ENCODE data around the gene TOR2A. TPM values are rescaled to one million over a fixed set of nuclear protein-coding genes. Genes with fewer than 3 reads are reported as not detected.
"Not testable (repeated sequence)": the region's sequence is repeated elsewhere in the genome, so short reads cannot be mapped to it uniquely, and the experiment has no call there.

Gene TOR2A
- total RNA-seq = 17.9 and 18.6 TPM in 2 replicates

DNA sequence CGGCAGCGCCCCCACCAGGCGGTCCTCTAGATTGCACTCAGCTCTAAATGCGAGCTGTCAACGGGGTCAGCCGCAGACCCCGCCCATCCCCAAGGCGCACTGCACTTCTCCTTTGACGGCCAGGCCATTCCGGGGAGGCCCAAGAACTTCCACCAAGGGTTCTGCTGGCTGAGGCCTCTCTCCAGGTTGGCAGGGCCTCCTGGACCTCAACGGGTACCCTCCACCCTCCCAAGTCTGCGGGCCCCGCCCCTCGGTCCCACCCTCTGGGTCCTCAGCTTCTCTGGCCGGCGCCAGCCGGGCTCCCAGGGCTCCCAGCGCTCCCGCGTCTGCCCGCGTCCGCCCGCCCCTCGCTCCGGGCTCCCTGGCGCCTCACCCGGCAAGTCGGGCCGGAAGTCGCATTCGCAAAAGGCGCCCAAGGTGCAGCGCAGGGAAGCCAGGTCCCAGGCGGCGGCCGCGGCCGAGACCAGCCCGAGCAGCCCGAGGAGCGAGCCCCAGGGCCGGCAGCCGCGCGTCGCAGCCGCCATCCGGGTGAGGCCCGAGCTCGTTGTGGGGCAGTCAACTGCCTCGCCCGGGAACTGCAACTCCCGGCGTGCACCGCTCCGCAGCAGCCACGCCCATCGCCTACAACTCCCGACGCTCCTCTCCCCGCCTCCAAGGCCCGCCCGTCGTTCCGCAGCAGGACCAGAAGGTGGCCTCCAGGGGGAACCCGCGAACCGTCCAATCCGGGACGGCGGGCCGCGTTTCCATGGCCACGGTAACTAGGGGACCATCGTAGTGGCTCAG lies at the start of gene TOR2A:
Gene TOR2A (minus strand): TSS at position 548 of the 783 bp plus-strand sequence. CDS start 24 bp downstream, at position 524.
- intact Hi-C loops (cut with micrococcal nuclease) = loop anchor here (1.0 to 5.0 kb wide), 17 partner anchors 20 to 793 kb away; partner anchors contain the start of genes FPGS, LRSAM1, NAIF1 and PTRH1

GRCh38 chr9:127783111-127784008 lies 48.3 kb upstream of the TOR2A start:
- intact Hi-C loops (cut with micrococcal nuclease) = no loop called here

DNA sequence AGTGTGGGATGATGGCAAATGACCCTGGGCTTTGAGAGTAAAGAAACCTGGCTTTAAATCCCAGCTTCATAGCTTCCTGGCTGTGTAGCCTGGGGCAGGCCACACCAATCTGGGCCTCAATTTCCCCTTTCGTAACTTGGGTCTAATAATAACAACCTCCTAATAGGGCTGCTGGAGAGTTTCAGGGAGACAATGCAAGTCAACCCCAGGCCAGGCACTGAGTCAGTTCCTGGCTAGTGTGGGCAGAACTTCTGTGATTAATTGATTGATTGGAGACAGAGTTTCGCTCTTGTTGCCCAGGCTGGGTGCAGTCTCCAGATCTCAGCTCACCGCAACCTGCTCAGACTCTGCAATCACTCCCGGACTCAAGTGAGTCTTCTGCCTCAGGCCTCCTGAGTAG lies 46.7 kb upstream of the TOR2A start:
- intact Hi-C loops (cut with micrococcal nuclease) = no loop called here

DNA sequence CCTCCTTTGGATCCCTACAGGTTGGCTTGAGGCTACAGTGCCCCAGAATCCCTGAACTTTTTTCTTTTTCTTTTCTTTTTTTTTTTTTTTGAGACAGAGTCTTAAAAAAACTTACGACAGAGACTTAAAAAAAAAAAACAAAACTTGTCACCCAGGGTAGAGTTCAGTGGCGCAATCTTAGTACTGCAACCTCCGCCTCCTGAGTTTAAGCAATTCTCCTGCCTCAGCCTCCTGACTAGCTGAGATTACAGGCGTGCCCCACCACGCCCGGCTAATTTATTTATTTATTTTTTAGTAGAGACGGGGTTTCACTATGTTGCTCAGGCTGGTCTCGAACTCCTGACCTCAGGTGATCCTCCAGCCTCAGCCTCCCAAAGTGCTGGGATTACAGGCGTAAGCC lies 45.8 kb upstream of the TOR2A start:
- intact Hi-C loops (cut with micrococcal nuclease) = not testable (repeated sequence)

DNA sequence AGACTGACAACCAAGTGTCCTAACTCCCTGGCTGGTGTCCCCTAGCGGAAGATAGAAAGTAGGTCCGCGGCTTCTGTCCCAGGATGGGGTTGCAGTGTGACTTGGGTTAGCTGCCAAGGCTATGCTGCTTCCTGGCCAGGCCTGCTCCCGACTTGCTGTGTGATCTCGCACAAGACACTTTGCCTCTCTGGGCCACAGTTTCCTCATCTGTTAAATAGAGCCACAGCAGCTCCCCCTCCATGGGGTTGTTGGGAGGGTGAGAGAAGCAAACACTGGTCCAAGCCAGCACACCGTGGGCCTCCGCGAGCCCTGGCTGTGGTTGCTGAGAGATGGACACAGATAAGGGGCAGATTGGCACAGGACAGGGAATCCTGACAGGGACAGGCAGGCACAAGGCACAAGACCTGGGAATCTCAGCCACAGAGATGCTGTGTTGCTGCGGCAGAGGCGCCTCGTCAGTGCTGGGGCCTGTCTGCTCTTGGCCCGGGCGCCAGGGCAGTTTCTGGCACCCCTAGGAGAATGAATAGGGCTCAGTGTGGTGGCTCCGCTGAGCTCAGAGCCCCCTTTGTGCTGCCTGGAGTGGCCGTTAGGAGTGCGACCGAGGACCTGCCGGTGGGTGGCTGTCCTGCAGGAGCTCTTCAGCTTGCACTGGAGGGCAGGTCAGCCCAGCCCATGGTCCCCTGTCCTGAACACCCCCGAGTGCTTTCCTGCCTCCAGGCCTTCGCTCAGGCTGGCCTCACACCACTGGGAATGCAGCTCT lies 45.2 kb upstream of the TOR2A start:
- intact Hi-C loops (cut with micrococcal nuclease) = no loop called here

DNA sequence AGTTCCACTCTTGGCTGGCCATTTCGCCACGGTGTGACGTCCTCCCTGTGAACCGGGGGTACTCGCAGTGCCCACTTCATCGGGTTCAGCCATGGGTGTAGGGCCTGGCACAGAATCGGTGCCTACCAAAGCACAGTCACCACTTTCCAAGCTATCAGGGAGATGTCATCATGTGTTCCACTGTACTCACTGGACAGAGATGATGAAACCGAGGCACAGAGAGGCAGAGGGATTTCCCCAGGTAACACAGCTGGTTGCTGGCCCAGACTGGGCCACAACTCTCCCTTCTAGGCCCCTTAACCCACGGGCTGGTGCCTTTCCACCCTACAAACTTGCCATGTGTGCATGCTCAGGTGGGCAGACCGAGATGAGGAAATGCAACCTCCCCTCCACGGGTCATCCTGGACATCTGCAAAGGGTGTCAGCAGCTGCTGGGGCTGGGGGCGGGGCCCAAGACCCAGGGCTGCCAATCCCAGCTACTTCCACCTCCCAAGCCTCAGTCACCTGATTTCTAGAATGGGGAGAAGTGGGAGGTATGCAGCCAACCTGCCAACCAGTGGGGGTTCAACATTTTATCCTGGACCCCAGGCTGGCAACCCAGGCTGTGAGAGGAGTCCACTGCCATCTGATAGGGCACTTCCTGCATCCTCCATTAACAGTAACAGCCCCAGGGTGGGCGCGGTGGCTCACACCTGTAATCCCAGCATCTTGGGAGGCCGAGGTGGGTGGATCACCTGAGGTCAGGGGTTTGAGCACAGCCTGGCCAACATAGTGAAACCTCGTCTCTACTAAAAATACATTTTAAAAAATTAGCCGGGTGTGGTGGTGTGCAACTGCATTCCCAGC lies 44.3 kb upstream of the TOR2A start:
- intact Hi-C loops (cut with micrococcal nuclease) = loop anchor here (1.0 to 10.0 kb wide), 3 partner anchors 8 to 1245 kb away; partner anchors contain the start of gene SH3GLB2

GRCh38 chr9:127778280-127779135 lies 43.4 kb upstream of the TOR2A start, which contains the start of gene SH2D3C:
TSS of gene SH2D3C (minus strand) at chr9:127778666. CDS start at chr9:127778627, 39 bp downstream.
- intact Hi-C loops (cut with micrococcal nuclease) = loop anchor here (1.0 to 10.0 kb wide), 3 partner anchors 7 to 1246 kb away; partner anchors contain the start of gene SH3GLB2

DNA sequence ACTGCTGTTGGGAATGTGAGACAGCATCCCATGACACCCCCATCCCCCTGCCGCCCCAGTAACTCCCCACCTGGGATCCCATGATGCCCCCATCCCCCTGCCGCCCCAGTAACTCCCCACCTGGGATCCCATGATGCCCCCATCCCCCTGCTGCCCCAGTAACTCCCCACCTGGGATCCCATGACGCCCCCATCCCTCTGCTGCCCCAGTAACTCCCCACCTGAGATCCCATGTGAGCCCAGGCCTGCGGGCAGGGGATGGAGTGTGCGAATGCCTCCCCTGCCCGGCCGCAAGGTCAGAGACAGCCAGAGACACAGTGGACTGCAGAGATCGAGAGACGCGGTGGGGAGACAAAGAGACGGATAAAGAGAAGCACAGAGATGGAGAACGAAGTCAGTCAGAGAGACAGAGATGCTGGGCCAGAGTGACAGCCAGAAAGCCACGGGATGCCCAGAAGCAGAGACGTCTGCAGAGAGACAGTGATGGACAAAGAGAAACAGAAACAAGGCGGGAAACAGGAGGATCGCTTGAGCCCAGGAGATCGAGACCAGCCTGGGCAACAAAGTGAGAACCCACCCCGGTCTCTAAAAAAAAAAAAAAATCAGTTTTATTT lies 42.4 kb upstream of the TOR2A start:
- intact Hi-C loops (cut with micrococcal nuclease) = loop anchor here (5.0 to 10.0 kb wide), 2 partner anchors 250 to 1247 kb away; partner anchors contain the start of gene SH3GLB2

DNA sequence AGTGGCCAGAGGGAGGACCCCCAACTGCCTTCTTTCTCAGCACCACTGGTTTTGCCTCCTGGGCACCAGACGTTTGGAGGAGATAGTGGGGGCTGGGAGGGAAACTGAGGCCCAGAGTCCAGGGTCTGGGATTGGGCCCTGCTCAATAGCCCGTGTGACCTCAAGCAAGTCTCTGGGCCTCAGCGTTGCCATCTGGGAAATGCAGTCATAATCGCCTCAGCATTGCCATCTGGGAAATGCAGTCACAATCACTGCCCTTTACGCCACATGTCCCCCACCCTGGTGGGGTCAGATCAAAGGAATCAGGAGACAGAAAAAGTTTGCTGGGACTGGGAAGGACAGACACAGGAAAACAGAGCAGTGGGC lies 41.8 kb upstream of the TOR2A start:
- intact Hi-C loops (cut with micrococcal nuclease) = loop anchor here (1.0 to 10.0 kb wide), 3 partner anchors 8 to 1248 kb away; partner anchors contain the start of gene SH3GLB2

GRCh38 chr9:127776195-127776923 lies 41.3 kb upstream of the TOR2A start:
- intact Hi-C loops (cut with micrococcal nuclease) = loop anchor here (1.0 to 10.0 kb wide), 3 partner anchors 9 to 1248 kb away; partner anchors contain the start of gene SH3GLB2

DNA sequence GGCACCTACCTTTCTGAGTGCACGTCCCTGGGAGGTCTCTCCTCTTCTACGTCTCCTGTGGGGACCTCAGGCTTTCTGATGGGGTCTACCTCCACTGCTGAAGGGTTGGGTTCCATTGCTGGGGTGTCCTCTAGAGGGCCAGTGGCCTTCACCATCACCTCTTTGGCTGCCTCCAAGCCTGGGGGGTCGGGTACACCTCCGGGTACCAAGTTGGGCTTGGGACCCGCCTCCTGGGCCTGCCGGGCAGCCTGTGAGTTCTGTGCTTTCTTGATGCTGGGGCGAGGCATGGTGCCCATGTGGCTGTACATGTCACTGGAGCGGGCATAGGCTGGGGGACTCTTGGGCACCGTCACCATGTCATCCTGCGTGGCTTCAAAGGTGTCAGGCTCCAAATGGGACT lies 38.9 kb upstream of the TOR2A start:
- intact Hi-C loops (cut with micrococcal nuclease) = loop anchor here (5.0 to 10.0 kb wide), 2 partner anchors 322 to 1251 kb away; partner anchors contain the start of genes LRSAM1, RPL12 and SH3GLB2

- intact Hi-C loops (cut with micrococcal nuclease) = loop anchor here (5.0 to 10.0 kb wide), 2 partner anchors 321 to 1252 kb away; partner anchors contain the start of genes LRSAM1, RPL12 and SH3GLB2
These were observed 38.2 kb upstream of the TOR2A start for GRCh38 chr9:127773272-127773671.

- intact Hi-C loops (cut with micrococcal nuclease) = loop anchor here (5.0 to 10.0 kb wide), 2 partner anchors 320 to 1252 kb away; partner anchors contain the start of genes LRSAM1, RPL12 and SH3GLB2
These were observed 37.5 kb upstream of the TOR2A start for GRCh38 chr9:127772603-127773002.

DNA sequence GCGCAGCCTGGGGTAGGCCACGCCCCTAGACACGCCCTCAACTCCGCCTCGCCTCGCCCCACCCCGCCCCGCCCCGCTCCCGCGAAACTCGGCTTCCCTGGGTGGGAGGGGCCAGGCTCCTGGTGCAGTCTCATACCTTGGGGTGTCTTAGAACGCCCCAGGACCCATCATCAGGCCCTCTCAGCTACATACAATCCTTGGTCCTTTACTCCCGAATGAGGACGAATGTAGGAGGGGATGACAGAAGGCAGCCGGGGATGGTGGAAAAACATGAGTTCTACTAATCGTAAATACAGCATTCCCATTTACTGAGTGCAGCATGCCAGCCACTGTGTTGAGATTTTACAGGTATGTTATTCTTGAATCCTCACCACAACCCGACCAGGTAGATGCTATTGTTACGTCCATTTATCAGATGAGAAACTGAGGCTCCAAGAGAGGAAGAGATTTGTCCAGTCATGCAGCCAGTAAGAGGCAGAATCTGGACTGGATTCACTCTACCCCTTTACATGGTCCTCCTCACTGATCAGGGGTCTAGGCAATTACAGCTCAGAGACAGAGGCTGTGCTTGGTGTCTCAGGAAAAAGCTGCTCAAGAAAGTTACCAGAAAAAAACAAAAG lies 36.6 kb upstream of the TOR2A start:
- intact Hi-C loops (cut with micrococcal nuclease) = loop anchor here (1.0 to 10.0 kb wide), 18 partner anchors 8 to 1253 kb away; partner anchors contain the start of genes EEIG1, FPGS, LRSAM1 and NAIF1

DNA sequence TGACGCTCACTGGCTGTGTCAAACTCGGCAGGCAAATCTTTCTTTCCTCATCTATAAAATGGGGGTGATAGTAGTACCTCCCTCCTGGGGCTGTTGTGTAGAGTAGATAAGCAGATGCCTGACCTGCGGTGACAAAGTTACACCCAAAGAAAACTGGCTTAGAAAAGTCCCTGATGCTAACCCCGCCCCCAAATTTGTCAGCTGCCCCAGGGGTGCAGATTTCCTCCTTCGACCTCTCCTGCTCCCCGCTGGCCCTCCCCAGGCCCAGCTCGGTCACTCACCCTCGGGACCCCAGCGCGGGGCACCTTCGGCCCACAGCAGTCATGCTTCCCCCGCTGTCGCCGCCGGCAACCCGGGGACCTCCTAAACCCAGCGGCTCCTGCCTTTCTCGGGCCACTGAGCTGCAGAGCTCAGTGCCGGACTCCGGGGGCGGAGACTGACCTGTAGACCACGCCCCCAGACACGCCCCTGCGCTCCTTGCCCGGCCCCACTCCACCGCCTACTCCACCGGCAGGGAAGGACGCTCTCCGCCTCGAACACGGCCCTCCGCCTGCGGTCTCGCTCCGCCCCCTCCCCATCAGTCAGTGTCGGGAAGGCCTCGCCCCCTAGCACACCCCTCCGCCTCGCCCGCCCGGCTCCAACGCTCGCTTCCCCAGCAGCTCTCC lies 35.9 kb upstream of the TOR2A start:
- intact Hi-C loops (cut with micrococcal nuclease) = loop anchor here (1.0 to 10.0 kb wide), 18 partner anchors 8 to 1254 kb away; partner anchors contain the start of genes EEIG1, FPGS, LRSAM1 and NAIF1

- intact Hi-C loops (cut with micrococcal nuclease) = loop anchor here (2.0 to 10.0 kb wide), 8 partner anchors 134 to 1254 kb away; partner anchors contain the start of genes EEIG1, LRSAM1, NAIF1 and RPL12
These were observed 35.5 kb upstream of the TOR2A start for GRCh38 chr9:127770583-127770904.
